Natural killer cell treated with Interleukin-12 subunit alpha and Interleukin-12 subunit beta and Interleukin-15 and Interleukin-18, amount 100 ng/mL, for 72 hours (primary cell): Measurements from ENCODE around the gene CACNB4. TPM values are rescaled to one million over a fixed set of nuclear protein-coding genes. Genes with fewer than 3 reads are reported as not detected.

ENCODE experiments used
- ATAC-seq, 2 donors: fragments of 150-1000 bp; cut with Tn5 transposase in 1 of 2; sonication (Bioruptor Pico), chemical (Tn5 transposase) in 1 of 2; 2 replicates each; pipeline ENCODE4 v1.10.0; 2021
- DNase-seq: peaks from one replicate; pipeline ENCODE4 v3.0.0; 2022; ENCODE audit warnings: low spot score
- H3K27ac Mint-ChIP-seq, 2 donors: 1 replicate in 1 of 2; 2 replicates in 1 of 2; pipeline ENCODE4 v1.8.0; 2022; ENCODE audit warnings: mixed read lengths in 2 of 2, mild to moderate bottlenecking in 1 of 2, moderate library complexity in 1 of 2
- H3K27me3 Mint-ChIP-seq, 2 donors: 1 replicate in 1 of 2; 2 replicates in 1 of 2; pipeline ENCODE4 v1.8.0; 2022; ENCODE audit warnings: mixed read lengths in 2 of 2
- H3K36me3 Mint-ChIP-seq: one replicate; pipeline ENCODE4 v1.8.0; 2022; ENCODE audit warnings: mixed read lengths
- H3K4me1 Mint-ChIP-seq, 2 donors: 1 replicate in 1 of 2; 2 replicates in 1 of 2; pipeline ENCODE4 v1.8.0; 2022; ENCODE audit warnings: low read depth in 2 of 2, mixed read lengths in 2 of 2, mild to moderate bottlenecking in 1 of 2
- H3K4me3 Mint-ChIP-seq: one replicate; pipeline ENCODE4 v1.8.0; 2022; ENCODE audit warnings: mixed read lengths
- H3K9me3 Mint-ChIP-seq: 2 replicates; pipeline ENCODE4 v1.8.0; 2022; ENCODE audit warnings: mixed read lengths
- total RNA-seq, 2 donors: library from RNA; stranded (reverse); gene quantifications; one replicate each; pipeline ENCODE4 v1.2.3, GENCODE V29; 2022

CACNB4 gene
- total RNA-seq, 2 donors from 2014 or later, result 0.40 to 0.64 TPM

- H3K4me1 Mint-ChIP-seq, result peaks cover 9% of the 10 kb centered on the region in 2 donors
- peaks cover 8% of the 10 kb centered on the region for H3K36me3 Mint-ChIP-seq
- no peak overlapping the region for H3K4me3 Mint-ChIP-seq
- H3K27me3 Mint-ChIP-seq, result no peaks in the 10 kb centered on the region
- no peak for DNase-seq
- H3K27ac Mint-ChIP-seq, result no peak overlapping the region
- H3K9me3 Mint-ChIP-seq, result no peaks in the 10 kb centered on the region
- no peak for ATAC-seq
Observed at GRCh38 chr2:151791545-151791944, 307.3 kb downstream of the CACNB4 start.

- ATAC-seq, result no peak
- no peaks in the 10 kb centered on the region for H3K27me3 Mint-ChIP-seq
- peaks cover 8% of the 10 kb centered on the region for H3K36me3 Mint-ChIP-seq
- no peak for DNase-seq
- no peak overlapping the region for H3K4me3 Mint-ChIP-seq
- H3K27ac Mint-ChIP-seq, result no peak overlapping the region
- H3K9me3 Mint-ChIP-seq, result no peaks in the 10 kb centered on the region
- peaks cover 9% of the 10 kb centered on the region in 2 donors for H3K4me1 Mint-ChIP-seq
Observed at GRCh38 chr2:151790689-151791088, 308.2 kb downstream of the CACNB4 start.

- ATAC-seq, result no peak
- peaks cover 9 to 12% of the 10 kb centered on the region in 2 donors for H3K4me1 Mint-ChIP-seq
- no peaks in the 10 kb centered on the region for H3K27me3 Mint-ChIP-seq
- no peak overlapping the region for H3K27ac Mint-ChIP-seq
- H3K36me3 Mint-ChIP-seq, result peaks cover 12% of the 10 kb centered on the region
- no peaks in the 10 kb centered on the region for H3K9me3 Mint-ChIP-seq
- H3K4me3 Mint-ChIP-seq, result no peak overlapping the region
- DNase-seq, result no peak
Observed at GRCh38 chr2:151789055-151789834, 309.6 kb downstream of the CACNB4 start.

- peaks cover 10% of the 10 kb centered on the region for H3K36me3 Mint-ChIP-seq
- no peaks in the 10 kb centered on the region for H3K27me3 Mint-ChIP-seq
- H3K4me3 Mint-ChIP-seq, result no peak overlapping the region
- H3K4me1 Mint-ChIP-seq, result peaks cover 9 to 16% of the 10 kb centered on the region in 2 donors
- H3K27ac Mint-ChIP-seq, result no peak overlapping the region
- no peaks in the 10 kb centered on the region for H3K9me3 Mint-ChIP-seq
- ATAC-seq (no peak), DNase-seq (no peak)
Observed at GRCh38 chr2:151786483-151786882, 312.4 kb downstream of the CACNB4 start.

- H3K4me1 Mint-ChIP-seq, result peaks cover 8 to 15% of the 10 kb centered on the region in 2 donors
- H3K27ac Mint-ChIP-seq, result no peak overlapping the region
- H3K27me3 Mint-ChIP-seq, result no peaks in the 10 kb centered on the region
- ATAC-seq (no peak), DNase-seq (no peak)
- H3K9me3 Mint-ChIP-seq, result no peaks in the 10 kb centered on the region
- no peak overlapping the region for H3K4me3 Mint-ChIP-seq
- peaks cover 6% of the 10 kb centered on the region for H3K36me3 Mint-ChIP-seq
Observed at GRCh38 chr2:151786077-151786476, 312.8 kb downstream of the CACNB4 start.

- DNase-seq (no peak), ATAC-seq (no peak)
- Mint-ChIP-seq H3K27me3 (no peaks in the 10 kb centered on the region), H3K36me3 (peaks cover 16% of the 10 kb centered on the region), H3K4me1 (peaks cover 0 to 9% of the 10 kb centered on the region in 2 donors), H3K4me3 (no peak overlapping the region), H3K27ac (no peak overlapping the region), H3K9me3 (peaks cover 3% of the 10 kb centered on the region)
Observed at GRCh38 chr2:151783133-151783520, 315.7 kb downstream of the CACNB4 start.

Other genes with a start within 250 kb of the CACNB4 start
- 10 to 100 TPM; 14.4 to 24.3 TPM for gene STAM2, start 76.7 kb upstream of the CACNB4 start, total RNA-seq
- under 1 TPM; 0.48 to 0.70 TPM for gene FMNL2, start 236.1 kb upstream of the CACNB4 start, total RNA-seq